T-helper 22 cell (primary cell): ENCODE measurements around the gene TUBGCP2.
"Not testable (repeated sequence)": the region's sequence is repeated elsewhere in the genome, so short reads cannot be mapped to it uniquely, and the experiment has no call there.

ENCODE experiments used
- DNase-seq: peaks from one replicate; pipeline ENCODE4 v3.0.0-alpha.2; 2020; ENCODE audit warnings: low read depth

TUBGCP2 gene

DNA sequence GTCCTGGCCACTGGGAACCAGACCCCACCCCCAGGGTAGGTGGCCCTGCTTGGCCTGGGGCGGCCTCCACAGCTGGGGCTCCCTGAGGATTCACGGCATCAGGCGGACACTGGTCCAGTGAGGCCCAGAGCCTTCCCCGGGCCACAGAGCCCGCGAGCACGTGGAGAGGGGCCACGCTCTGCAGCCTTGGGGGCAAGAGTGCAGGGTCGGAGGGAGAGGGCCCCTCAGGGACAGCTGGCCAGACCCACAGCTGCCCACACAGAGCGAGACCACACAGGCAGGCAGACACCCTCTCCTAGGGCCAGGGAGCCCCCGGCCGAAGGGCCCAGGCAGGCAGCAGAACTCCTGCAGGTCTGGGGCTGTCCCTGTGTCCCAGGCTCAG is 60.3 kb downstream of the TUBGCP2 start:
- no peak for DNase-seq

DNA sequence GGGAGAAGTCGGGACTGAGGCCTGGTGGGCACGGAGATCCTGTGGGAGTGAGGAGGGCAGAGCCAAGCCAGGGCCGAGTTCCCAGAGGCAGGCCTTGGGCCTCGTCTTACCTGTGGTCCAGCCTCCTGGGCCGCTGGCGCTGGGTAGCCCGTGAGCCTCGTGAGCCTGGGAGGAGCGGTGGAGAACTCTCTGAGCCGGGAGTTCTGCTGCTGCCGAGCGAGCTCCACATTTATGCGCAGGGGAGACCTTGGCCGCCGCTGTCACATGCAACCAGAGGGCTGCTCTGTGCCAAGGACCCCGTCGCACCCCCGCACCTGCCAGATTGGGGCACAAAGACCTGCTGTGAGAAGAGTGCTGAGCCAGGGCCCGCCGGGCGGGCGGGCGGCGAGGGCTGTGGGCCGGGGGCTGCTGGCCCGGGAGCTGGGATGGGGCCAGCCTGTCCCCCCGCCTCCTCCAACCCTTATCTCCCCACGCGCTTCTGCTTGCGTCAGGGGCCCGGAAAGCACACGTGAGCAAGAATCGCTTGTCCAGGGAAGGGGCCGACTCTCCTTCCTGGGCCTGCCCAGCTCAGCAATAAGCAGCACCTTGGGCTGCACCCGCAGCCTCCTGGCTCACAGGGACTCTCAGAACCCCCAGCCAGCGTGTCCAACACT is 60.9 kb downstream of the TUBGCP2 start:
- no peak for DNase-seq

DNA sequence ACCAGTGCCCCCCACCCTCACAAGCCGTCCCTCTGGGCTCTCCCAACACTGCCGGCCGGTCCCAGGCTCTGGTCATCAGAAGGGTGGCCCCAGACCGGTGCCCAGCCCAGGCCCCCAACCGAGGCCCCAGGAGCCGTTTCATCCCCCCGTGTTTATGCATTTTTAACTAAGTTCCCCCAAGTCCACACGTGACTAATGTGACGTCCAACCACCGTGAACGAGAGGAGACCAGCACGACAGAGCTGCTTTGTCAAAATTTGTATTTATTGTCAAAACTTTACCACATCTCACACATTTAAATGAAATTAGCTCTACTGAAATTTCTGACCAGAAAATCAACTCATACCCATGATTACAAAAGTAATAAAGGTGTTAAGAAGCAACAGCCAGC is 62.4 kb downstream of the TUBGCP2 start:
- DNase-seq, result no peak

DNA sequence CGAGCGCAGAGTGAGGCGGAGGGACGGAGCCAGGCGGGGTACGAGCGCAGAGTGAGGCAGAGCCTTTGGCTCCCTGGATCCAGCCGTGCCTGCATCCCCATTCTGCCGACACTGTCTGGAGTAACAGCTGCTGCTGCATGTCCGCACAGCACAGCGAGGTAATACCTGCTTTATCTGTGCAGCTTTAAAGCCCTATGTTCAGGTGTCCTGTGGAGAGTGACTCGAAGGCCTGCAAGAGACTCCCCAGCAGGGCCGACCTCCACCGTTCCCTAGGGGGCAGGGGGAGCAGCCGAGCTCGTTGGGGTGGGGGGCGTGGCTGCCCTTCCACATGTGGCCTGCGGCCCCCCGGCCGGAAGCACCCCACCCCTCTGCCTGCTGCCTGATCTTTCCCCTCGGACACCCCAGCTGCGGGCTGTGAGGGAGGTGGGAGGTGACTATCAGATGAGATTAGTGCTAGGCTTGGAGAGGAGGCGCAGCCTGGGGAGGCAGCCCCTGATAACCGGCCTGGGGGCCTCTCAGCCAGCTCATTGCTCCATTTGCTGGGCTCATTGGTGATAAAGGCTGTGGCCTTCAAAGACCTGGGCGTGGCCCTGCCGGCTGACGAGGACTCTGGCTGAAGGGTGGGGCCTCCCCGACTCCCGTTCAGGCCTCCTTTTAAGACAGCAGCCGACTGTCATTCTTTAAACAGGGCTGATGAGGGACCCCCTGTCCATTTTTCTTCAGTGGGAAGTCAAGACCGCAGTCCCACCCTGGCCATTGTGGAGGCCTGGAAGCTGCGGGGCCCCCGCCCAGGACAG is 63.0 kb downstream of the TUBGCP2 start:
- no peak for DNase-seq

DNA sequence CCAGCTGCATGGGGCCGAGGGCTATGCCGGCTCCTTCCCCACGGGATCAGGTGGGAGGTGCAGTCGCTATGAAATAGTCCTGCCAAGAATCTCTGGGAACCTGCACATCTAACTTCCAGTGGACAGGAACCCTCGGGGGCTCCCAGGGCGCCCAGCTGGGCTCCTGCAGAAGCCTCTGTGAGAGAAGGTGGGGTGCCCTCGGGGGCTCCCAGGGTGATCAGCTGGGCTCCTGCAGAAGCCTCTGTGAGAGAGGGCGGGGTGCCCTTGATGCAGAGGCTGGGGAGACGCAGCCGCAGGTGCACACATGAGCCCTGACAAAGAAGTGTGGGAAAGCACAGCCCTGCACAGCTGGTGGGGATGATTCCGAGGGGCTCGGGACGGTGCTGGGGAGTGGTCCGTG is 65.1 kb downstream of the TUBGCP2 start:
- DNase-seq, result no peak

DNA sequence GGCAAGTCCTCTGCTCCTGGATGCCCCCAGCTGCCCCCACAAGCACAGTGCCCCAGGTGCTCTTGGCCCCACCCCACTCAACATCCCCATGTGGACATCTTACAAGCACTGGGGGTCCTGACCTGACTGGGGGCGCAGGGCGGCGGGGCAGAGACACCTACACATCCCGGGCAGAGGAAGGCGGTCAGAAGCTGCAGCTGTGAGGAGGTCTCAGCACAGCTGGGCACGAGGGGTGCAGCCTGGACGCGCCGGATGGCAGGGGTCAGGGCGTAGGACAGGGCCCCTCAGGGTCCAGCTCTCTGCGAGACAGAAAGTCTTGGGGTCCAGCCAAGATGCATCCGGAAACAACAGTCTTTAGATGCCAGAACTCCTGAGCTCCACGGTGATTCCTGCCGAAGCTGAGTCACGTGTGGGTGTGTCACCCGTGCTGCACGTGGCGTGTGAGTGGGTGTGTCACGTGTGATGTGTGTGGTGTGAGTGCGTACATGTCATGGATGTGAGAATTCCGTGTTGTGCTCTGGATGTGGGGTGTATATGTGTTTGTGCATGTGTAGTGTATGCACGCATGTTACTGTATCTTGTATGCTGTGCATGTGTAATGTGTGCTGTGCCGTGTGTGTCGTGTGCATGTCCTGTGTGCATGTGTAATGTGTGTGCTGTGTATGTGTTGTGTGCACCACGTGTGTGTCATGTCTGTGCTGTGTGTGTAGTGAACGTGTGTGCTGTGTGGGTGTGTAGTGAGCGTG is 65.9 kb downstream of the TUBGCP2 start:
- DNase-seq, result no peak

DNA sequence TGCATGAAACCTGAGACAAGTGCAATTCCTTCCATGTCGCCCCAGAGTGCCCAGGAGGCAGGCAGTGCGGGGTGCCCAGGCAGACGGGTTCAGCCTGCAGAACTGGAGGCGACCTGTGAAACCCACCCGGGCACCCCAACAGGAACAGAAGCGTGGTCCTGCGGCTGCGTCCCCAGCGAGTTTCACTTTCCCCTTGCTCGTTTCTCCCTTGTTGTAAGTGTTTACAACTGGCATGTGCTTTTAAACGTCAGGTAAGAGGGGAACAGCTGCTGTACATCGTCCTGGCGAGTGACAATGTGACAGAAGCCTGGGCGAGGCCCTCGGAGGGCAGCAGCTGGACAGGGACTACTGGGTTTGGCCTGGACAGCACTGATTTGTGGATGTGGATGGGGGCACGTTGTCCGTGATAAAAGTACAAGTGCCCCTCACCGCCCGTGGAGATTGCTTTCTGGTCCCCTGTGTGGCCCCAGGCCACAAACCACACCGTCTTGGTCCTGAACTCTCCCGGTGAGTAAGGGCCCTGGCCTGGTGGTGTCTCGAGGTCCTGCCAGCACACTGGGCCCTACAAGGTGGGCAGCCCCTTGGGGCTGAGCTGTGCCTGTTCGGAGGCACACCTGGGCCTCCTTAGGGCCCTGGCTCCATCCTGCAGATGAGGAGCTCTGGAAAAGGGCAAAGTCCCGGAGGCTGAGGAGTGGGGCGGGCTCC is 67.0 kb downstream of the TUBGCP2 start:
- DNase-seq, result no peak

DNA sequence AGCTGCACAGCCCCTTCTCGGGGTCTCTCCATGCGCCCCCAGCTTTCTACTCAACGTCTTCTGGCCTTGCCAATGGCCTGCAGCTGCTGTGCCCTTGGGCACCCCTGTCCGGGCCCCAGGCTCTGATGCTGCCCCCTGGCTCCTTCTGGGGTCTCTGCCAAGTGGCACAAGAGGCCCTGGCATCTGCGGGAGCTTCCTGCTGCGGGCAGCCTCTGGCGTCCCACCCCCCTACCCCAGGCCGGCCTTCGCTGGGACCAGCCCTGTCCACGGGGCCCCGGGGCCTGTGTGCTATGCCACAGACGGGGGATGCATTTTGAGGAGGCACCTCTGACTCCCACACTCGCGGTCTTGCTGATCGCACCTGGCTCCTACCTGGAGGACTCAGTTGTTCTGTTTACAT is 68.7 kb downstream of the TUBGCP2 start:
- no peak for DNase-seq

DNA sequence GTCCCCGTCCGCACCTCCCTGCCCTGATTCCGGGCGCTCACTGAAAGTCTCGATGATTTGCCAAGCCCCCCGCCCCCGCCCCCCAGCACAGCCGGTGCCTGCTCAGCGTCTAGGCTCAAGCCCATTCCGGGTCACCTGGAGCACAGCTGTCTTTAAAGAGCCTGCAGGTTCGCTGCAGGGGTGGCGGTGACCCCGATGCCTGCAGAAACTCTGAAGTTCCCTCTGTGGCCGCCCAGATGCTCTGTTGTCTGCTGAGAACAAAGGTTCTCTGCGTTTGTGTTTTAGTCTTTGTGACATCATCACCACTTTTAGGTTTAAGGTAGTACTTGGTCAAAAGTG is 70.2 kb downstream of the TUBGCP2 start:
- no peak for DNase-seq

DNA sequence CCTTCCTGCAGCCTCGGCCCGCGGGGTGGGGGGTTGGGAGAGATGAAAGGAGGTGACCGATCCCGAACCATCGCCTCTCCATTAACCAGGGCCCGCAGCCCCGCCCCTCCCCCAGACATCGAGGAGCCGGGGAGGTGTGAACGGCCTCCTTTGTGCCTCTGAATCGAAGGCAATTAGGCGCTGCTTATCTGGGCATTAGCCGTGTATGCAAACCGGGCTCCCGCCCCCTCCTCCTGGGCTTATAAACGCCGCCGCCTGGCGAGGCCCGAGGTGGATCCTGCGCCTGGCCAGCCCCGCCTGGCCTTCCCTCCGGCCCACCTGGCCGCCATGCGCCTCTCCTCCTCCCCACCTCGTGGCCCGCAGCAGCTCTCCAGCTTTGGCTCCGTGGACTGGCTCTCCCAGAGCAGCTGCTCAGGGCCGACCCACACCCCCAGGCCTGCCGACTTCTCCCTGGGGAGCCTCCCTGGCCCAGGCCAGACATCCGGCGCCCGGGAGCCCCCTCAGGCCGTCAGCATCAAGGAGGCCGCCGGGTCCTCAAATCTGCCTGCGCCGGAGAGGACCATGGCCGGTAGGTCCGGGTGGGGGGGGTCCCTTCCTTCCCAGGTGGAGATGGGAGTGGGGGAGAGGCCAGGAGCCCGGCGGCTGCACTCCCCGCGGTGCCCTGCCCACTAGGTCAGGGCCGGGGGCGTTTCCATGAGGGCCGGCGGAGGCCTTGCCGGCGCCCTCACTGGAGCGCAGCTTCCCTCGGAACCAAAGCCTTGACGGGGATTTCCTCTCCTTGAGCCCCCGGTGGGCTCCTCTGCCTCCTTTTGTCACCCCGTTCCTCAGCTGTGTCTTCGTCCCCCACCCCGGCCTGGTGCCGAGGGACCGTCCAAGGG is 70.8 kb downstream of the TUBGCP2 start, which contains the start of gene VENTX:
Gene VENTX (plus strand): TSS at position 268 of the 878 bp plus-strand sequence. CDS start 60 bp downstream, at position 328.
- DNase-seq, result no peak

DNA sequence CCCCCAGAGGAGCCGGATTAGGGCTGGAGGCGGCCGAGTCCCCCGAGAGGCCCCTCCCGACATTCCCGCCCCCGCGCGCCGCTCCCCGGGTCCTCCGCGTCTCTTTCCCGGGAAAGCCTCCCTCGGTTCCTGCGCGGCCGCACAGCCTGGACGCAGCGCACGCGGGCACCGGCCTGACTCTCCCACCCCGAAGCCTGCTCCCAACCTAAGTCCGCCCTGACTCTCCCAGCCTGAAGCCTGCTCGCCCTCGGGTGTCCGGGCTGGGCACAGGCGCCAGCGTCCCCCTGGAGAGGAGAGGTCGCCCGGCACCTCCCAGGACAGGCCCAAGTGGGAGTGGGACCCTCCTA is 71.5 kb downstream of the TUBGCP2 start:
- no peak for DNase-seq

DNA sequence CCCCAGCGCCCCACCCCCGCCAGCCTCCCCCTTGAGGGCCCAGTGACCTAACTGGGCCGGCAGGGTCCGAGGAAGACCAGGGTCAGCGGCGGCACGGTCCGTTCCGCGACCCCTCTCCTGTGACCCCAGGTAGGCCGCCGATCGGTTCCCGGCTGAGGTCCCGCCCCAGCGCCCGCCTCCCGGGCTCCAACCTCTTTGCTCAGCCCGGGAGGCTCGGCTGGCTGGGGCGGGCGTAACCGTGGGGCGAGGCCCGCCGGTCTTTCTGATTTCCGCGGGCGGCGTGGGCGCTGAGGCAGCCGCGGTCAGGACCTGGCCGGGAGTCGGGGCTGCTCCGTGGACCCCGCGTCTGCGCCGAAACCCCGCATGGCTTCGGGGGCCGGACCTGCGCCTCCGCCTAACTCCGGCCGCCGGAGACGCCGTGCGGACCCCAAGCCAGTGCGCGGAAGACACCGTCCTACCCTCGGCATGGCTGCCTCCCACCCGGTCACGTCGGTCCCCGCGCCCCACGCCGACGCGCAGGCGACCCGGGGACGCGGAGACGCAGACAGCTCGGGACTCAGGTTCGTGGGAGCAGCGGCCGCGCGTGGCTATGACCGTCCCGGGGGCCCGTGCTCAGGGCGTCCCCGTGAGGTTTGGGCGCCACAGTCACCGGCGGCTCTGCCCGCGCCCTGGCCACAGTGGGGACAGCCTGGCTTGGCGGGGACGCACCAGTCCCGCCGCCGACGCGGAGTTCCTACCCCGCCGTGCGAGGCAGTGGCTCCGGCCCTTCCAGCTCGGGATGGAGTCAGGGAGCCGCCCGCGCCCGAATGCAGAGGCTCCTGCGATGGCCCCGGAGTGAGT is 72.1 kb downstream of the TUBGCP2 start:
- DNase-seq, result no peak

DNA sequence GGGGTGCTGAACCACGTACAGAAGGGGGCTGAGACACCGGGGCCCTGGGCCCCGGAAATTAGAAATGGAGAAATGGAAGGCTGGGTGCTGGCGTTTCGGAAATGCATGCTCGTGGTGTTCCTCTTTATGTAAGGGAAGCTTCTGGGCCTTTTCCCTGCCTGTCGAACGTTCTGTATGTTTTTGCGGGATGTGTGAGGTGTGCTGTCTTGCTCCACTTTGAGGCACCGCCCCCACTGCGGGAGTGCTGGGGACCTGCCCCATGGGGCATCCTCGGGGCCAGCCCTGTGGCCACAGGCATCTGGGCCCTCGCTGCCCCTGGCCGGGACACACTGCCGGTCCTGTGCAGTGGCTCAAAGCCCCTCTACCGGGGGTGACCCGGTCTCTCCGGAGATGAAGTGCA is 72.7 kb downstream of the TUBGCP2 start:
- no peak for DNase-seq

DNA sequence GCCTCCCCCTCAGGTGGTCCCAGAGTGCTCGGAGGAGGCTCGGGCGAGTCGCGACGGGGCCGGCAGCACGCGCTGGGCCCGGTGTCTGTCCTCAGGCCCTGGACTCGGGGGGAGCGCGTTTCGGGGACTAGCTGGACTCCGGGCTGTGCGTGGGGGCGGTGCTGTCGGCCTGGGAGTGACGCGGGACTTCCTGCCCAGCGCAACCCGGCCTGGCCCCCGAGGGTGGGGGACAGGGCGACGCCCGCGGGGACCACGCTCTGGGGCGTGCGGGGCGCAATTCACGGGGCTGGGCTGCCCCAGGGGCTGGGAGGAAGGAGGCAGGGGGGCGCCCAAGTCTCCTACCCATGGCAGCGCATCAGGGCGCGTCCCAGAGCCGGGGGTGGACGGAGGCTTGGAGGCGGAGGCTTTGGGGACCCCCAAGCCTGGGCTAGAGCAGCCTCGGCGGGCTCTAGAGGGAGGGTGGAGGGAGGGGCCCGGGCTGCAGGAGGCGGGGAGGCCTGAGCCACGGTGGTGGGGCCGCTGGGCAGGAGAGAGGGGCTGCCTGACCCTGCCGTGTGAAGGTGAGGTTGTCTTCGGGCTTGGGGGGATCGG is 73.3 kb downstream of the TUBGCP2 start:
- no peak for DNase-seq

DNA sequence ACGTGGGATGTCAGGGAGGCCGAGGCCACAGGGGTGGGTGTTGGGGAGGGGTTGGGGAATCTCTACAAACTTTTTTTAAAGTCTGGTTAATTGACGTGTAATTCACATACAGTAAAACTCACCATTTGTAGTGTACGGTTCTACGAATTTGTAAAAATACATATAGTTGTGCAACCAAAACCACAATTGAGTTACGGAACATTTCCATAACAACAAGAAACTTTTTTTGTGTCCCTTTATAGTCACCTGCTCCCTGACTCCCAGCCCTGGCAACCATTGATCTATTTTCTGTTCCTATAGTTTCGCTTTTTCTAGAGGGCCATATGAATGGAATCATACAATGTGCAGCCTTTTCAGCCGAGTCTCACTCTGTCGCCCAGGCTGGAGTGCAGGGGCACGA is 73.9 kb downstream of the TUBGCP2 start:
- DNase-seq, result not testable (repeated sequence)

DNA sequence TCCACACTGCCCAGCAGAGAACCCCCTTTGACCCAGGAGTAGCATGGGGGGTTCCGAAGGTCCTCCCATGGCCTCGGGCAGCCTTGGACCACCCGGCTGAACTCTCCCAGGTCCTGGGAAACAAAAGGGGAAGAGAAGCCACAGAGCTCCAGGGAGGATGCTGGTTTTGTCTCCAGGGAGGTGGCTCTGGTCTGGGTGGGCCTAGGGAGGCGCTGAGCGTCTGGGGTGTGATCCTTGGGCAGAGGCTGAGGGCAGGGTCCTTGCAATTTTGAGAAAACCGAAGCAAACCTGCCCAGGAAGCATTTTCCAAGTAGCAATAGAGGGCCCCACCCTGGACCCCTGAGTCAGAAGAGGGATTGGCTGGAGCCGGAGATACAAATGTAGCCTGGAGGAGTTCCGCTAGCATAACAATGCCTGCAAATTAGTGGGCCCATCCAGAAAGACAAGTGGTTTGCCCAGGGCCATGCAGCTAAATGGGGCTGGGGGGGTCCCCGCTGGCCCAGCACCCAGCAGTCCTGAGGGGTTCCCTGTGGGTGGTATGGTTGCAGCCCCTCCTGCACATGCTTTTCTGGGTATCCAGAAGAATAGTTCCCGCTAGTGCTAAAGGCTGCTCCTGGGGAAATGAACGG is 76.6 kb downstream of the TUBGCP2 start:
- no peak for DNase-seq

DNA sequence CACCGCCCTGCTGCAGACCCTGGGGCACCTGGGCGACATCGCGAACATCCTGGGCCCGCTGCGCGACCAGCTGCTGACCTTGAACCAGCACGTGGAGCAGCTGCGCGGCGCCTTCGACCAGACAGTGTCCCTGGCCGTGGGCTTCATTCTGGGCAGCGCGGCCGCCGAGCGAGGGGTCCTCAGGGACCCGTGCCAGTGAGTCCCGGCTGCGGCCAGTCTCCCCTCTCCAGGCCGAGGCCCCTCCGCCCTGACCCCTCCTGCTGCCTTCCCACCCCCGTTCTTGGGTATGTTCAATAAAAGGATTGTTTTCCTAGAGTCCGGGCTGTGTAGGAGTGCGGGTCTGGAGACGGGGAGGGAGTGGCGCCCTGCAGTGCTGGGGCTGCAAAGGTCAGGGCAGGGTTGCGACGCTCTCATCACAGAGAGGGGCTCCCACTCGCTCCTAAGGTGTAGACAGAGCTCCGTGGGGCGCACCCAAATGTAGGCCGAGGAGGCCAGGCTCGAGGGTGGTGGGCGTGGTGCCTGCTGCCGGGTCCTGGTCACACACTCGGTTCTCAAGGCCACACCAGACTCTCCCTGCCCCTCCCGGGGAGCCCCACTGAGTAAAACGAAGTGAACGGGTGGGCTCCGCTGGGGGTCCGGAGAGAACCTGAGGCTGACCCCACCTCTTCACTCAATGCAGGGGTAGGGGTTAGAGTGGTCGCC is 77.3 kb downstream of the TUBGCP2 start:
- no peak for DNase-seq

DNA sequence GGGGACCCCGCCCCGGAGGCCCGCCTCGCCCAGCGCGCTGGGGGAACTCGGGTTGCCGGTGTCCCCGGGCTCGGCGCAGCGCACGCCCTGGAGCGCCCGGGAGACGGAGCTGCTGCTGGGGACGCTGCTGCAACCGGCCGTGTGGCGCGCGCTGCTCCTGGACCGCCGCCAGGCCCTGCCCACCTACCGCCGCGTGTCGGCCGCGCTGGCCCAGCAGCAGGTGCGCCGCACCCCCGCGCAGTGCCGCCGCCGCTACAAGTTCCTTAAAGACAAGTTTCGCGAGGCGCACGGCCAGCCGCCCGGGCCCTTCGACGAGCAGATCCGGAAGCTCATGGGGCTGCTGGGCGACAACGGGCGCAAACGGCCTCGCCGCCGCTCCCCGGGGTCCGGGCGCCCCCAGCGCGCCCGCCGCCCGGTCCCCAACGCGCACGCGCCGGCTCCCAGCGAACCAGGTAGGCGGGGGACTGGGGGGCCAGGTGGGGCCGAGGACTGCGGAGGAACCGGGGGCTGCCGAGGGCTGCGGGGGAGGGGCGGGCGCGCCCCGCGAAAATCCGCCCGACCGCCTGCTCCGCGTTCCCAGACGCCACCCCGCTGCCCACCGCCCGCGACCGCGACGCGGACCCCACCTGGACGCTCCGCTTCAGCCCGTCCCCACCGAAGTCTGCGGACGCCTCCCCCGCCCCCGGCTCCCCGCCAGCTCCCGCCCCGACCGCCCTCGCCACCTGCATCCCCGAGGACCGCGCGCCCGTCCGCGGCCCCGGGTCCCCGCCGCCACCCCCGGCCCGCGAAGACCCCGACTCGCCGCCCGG is 78.1 kb downstream of the TUBGCP2 start:
- DNase-seq, result no peak

DNA sequence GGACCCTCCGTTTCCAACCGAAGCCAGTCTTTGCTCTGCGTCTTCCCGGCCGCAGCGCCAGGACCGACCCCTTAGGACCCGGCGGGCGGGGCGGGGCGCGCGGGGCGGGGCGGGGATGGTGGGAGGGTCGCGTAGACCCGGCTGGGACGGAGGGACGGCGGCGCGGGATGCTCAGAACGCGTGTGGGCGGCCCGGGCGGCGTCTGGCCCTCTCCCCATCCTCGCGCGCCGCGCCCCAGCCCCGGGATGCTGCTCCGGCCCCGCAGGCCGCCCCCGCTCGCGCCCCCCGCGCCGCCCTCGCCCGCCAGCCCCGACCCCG is 78.7 kb downstream of the TUBGCP2 start, which contains the start of gene UTF1:
Gene UTF1 (plus strand): TSS at position 174 of the 318 bp plus-strand sequence. CDS start 72 bp downstream, at position 246.
- no peak for DNase-seq
